Measurements from ENCODE around the gene SURF1. TPM values are rescaled to one million over a fixed set of nuclear protein-coding genes. Genes with fewer than 3 reads are reported as not detected.
"Not testable (repeated sequence)": the region's sequence is repeated elsewhere in the genome, so short reads cannot be mapped to it uniquely, and the experiment has no call there.

Gene SURF1
- total RNA-seq, 1 experiment from 2014 or later: 45.6 TPM

DNA sequence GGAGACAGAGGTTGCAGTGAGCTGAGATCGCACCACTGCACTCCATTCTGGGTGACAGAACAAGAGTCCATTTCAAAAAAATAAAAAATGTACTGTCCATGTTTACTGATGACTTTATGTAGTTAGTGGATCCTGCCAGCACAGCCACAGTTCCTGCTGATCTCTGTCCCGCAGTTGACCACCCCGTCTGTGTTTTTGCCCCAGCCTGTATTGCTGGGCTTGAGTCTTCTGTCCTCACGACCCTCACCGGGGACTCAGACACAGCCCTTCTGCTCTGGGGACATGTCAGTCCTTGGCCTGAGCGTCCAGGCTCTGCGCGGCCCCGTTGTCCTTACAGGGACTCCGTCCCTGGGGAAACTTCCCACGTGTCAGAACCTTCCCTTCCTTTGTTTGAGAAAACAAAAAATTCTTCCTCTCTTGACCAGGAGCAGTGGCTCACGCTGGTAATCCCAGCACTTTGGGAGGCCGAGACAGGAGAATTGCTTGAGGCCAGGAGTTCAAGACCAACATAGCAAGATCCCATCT is 34.8 kb downstream of the SURF1 start:
- no peak for TF ChIP-seq TCF7L2 (IDR thresholded peaks at IDR 0.05; ENCODE audit: low read depth, low read length)
- no peak for TF ChIP-seq SIN3A (IDR thresholded peaks at IDR 0.05; ENCODE audit: borderline replicate concordance, insufficient read depth, low read depth, low read length)
- TF ChIP-seq, protein P1, sequence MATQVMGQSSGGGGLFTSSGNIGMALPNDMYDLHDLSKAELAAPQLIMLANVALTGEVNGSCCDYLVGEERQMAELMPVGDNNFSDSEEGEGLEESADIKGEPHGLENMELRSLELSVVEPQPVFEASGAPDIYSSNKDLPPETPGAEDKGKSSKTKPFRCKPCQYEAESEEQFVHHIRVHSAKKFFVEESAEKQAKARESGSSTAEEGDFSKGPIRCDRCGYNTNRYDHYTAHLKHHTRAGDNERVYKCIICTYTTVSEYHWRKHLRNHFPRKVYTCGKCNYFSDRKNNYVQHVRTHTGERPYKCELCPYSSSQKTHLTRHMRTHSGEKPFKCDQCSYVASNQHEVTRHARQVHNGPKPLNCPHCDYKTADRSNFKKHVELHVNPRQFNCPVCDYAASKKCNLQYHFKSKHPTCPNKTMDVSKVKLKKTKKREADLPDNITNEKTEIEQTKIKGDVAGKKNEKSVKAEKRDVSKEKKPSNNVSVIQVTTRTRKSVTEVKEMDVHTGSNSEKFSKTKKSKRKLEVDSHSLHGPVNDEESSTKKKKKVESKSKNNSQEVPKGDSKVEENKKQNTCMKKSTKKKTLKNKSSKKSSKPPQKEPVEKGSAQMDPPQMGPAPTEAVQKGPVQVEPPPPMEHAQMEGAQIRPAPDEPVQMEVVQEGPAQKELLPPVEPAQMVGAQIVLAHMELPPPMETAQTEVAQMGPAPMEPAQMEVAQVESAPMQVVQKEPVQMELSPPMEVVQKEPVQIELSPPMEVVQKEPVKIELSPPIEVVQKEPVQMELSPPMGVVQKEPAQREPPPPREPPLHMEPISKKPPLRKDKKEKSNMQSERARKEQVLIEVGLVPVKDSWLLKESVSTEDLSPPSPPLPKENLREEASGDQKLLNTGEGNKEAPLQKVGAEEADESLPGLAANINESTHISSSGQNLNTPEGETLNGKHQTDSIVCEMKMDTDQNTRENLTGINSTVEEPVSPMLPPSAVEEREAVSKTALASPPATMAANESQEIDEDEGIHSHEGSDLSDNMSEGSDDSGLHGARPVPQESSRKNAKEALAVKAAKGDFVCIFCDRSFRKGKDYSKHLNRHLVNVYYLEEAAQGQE (IDR thresholded peaks at IDR 0.05; ENCODE audit: insufficient read depth in 1 of 2, low read depth in 2 of 2, low read length in 1 of 2): no peak
- TF ChIP-seq, protein P2, sequence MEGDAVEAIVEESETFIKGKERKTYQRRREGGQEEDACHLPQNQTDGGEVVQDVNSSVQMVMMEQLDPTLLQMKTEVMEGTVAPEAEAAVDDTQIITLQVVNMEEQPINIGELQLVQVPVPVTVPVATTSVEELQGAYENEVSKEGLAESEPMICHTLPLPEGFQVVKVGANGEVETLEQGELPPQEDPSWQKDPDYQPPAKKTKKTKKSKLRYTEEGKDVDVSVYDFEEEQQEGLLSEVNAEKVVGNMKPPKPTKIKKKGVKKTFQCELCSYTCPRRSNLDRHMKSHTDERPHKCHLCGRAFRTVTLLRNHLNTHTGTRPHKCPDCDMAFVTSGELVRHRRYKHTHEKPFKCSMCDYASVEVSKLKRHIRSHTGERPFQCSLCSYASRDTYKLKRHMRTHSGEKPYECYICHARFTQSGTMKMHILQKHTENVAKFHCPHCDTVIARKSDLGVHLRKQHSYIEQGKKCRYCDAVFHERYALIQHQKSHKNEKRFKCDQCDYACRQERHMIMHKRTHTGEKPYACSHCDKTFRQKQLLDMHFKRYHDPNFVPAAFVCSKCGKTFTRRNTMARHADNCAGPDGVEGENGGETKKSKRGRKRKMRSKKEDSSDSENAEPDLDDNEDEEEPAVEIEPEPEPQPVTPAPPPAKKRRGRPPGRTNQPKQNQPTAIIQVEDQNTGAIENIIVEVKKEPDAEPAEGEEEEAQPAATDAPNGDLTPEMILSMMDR (IDR thresholded peaks at IDR 0.05): no peak
- TF ChIP-seq POLR2AphosphoS5 (IDR thresholded peaks at IDR 0.05; ENCODE audit: low read depth, low read length): no peak
- intact Hi-C loops (cut with micrococcal nuclease; ENCODE audit: unreplicated experiment) (no loop called here), in situ Hi-C loops (cut with HindIII; ENCODE audit: low pct_unique_long_range_greater_than_20kb, low sequenced_read_pairs) (no loop called here)
- H3K4me1 ChIP-seq (ENCODE audit: control insufficient read depth, insufficient read depth, low read length): no peaks in the 10 kb centered on the region
- no peaks in the 10 kb centered on the region for H3K27me3 ChIP-seq (ENCODE audit: control insufficient read depth, insufficient read depth, low read length)
- DNase-seq (ENCODE audit: low read depth, low spot score) (no peak), ATAC-seq (no peak)
- CTCF ChIA-PET: no interaction called here
- no peak overlapping the region for H3K4me3 ChIP-seq (ENCODE audit: low read depth in 2 of 2, low read length in 2 of 2)
- no peaks in the 10 kb centered on the region for H3K9me3 ChIP-seq (ENCODE audit: control insufficient read depth, insufficient read depth, low read depth, low read length)
- no peak overlapping the region for H3K27ac ChIP-seq (ENCODE audit: low read length)
- no peaks in the 10 kb centered on the region for H3K36me3 ChIP-seq (ENCODE audit: control insufficient read depth, insufficient read depth, low read length)
- no TSS peak for BruUV-seq (replicated peaks)
- POLR2A ChIA-PET: no interaction called here

DNA sequence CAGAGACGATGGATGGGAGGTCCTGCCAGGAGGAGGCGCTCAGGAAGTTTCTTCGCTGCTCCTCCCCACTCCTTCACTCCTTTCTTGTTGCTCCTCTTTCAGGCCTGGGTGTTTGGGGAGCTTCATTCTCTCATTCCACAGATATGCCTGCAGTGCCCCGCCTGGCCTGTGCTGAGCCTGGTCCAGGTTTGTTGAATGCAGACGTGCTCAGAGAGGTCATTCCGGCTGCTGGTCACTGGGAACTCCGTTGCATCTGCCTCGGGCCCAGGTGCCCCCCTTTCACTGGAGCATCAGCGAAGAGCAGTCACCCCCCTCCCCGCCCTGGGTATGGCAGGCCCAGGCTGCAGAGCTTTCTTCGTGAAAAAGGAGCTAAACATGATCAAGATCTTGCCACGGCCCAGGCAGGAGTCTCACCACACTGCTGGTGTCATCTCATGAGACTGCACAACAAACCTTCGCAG is 35.8 kb downstream of the SURF1 start:
- no peaks in the 10 kb centered on the region for H3K9me3 ChIP-seq (ENCODE audit: control insufficient read depth, insufficient read depth, low read depth, low read length)
- ChIA-PET POLR2A (no interaction called here), CTCF (interaction anchor here (1.0 kb wide), 1 partner anchor 134 kb away, joined by 5 read pairs; no protein-coding TSS in a partner anchor)
- H3K27ac ChIP-seq (ENCODE audit: low read length): no peak overlapping the region
- intact Hi-C loops (cut with micrococcal nuclease; ENCODE audit: unreplicated experiment): no loop called here
- in situ Hi-C loops (cut with HindIII; ENCODE audit: low pct_unique_long_range_greater_than_20kb, low sequenced_read_pairs): no loop called here
- TF ChIP-seq POLR2AphosphoS5 (IDR thresholded peaks at IDR 0.05; ENCODE audit: low read depth, low read length) (no peak), SIN3A (IDR thresholded peaks at IDR 0.05; ENCODE audit: borderline replicate concordance, insufficient read depth, low read depth, low read length) (no peak), TCF7L2 (IDR thresholded peaks at IDR 0.05; ENCODE audit: low read depth, low read length) (no peak)
- TF ChIP-seq, protein P1 (IDR thresholded peaks at IDR 0.05; ENCODE audit: insufficient read depth in 1 of 2, low read depth in 2 of 2, low read length in 1 of 2): no peak
- TF ChIP-seq, protein P2 (IDR thresholded peaks at IDR 0.05): no peak
- ATAC-seq (peak; percentile 56; the same call in 1 of the 2 replicates), DNase-seq (ENCODE audit: low read depth, low spot score) (no peak)
- H3K36me3 ChIP-seq (ENCODE audit: control insufficient read depth, insufficient read depth, low read length): no peaks in the 10 kb centered on the region
- no peaks in the 10 kb centered on the region for H3K27me3 ChIP-seq (ENCODE audit: control insufficient read depth, insufficient read depth, low read length)
- H3K4me3 ChIP-seq (ENCODE audit: low read depth in 2 of 2, low read length in 2 of 2): no peak overlapping the region
- BruUV-seq (replicated peaks): no TSS peak
- H3K4me1 ChIP-seq (ENCODE audit: control insufficient read depth, insufficient read depth, low read length): no peaks in the 10 kb centered on the region

DNA sequence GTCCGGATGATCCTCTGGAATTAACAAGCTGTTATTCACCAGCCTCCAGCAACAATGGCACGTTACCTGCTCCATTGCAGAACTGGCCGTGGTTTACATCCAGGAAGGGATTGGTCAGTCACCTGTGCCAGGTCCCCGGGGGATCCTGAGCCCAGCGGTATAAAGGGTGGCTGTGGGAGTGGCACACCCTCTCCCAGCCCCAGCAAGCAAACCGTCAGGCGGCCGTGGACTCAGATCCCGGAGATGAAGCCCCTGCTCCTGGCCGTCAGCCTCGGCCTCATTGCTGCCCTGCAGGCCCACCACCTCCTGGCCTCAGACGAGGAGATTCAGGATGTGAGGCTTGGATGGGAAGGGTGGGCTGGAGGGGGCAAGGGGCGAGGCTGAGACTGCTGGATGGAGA is 38.7 kb downstream of the SURF1 start:
- POLR2A ChIA-PET; intact Hi-C loops (cut with micrococcal nuclease; ENCODE audit: unreplicated experiment); CTCF ChIA-PET; ATAC-seq; H3K4me3 ChIP-seq (ENCODE audit: low read depth in 2 of 2, low read length in 2 of 2); H3K4me1 ChIP-seq (ENCODE audit: control insufficient read depth, insufficient read depth, low read length); BruUV-seq (replicated peaks); DNase-seq (ENCODE audit: low read depth, low spot score); H3K9me3 ChIP-seq (ENCODE audit: control insufficient read depth, insufficient read depth, low read depth, low read length); H3K36me3 ChIP-seq (ENCODE audit: control insufficient read depth, insufficient read depth, low read length); H3K27me3 ChIP-seq (ENCODE audit: control insufficient read depth, insufficient read depth, low read length); H3K27ac ChIP-seq (ENCODE audit: low read length); in situ Hi-C loops (cut with HindIII; ENCODE audit: low pct_unique_long_range_greater_than_20kb, low sequenced_read_pairs): not testable (repeated sequence)
